Measurements from ENCODE around the gene PIKFYVE. TPM values are rescaled to one million over a fixed set of nuclear protein-coding genes. Genes with fewer than 3 reads are reported as not detected.

Gene PIKFYVE
- polyA plus RNA-seq, 1 donor (not counting 4 experiments of a cell fraction or from before 2014, with no cell fraction given): 18.4 TPM

DNA sequence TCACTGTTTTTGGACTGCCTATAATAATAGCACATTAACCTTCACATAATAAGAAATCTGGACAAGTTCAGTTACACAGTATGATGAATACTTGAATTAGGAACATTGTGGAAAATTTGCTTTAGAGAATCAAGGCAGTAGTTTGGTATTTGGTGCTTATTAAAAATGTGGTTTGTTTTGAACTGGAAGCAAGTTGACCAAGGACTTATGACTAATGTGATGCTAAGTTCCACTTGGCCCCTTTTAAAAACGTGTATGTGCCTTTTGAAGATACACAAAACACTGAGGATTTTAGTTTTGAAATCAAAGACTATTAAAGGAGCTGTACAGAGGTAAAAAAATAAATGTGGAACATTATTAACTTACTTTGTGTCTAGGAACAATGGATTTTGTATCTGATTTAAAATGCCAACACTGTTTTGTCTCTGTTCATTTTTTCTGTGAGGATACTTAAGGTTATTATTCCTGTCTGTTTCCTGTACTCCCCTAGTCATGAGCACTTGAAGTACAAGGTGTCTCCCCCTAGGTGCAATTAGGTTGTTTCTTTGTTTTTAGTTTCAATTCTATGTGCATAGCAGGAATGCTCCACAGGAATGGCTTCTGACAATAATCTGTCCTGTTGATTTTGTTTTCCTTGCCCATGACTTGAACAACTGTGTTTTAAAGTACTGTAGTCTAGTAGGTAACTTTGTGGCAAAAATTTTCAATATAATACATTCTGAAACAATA, 91.0 kb downstream of the PIKFYVE start:
- Histone ChIP-seq H3K9ac (ENCODE audit: control insufficient read depth, extremely low read depth, insufficient read depth, low read length) (no peak overlapping the region), H3K27me3 (ENCODE audit: control insufficient read depth, extremely low read depth, insufficient read depth, low read length) (no peaks in the 10 kb centered on the region), H3K9me1 (ENCODE audit: control insufficient read depth, extremely low read depth, insufficient read depth, low read length) (no peaks in the 10 kb centered on the region), H3K27ac (ENCODE audit: control insufficient read depth, insufficient read depth, low read length) (no peak overlapping the region), H2AFZ (ENCODE audit: control insufficient read depth, low read length) (no peak overlapping the region), H3K36me3 (ENCODE audit: control insufficient read depth in 2 of 2, extremely low read depth in 1 of 2, insufficient read depth in 2 of 2, low read length in 2 of 2) (peaks cover 5 to 6% of the 10 kb centered on the region in 2 experiments), H3K4me1 (ENCODE audit: control insufficient read depth, extremely low read depth, insufficient read depth, low read length) (no peaks in the 10 kb centered on the region), H3K4me3 (ENCODE audit: control insufficient read depth in 2 of 3, extremely low read depth in 1 of 3, insufficient read depth in 2 of 3, low read depth in 1 of 3, low read length in 3 of 3) (no peak overlapping the region), H4K20me1 (ENCODE audit: control insufficient read depth, extremely low read depth, insufficient read depth, low read length) (no peaks in the 10 kb centered on the region), H3K9me3 (ENCODE audit: control insufficient read depth, low read depth, low read length) (no peaks in the 10 kb centered on the region), H3K79me2 (ENCODE audit: control insufficient read depth, insufficient read depth, low read length) (no peaks in the 10 kb centered on the region), H3K4me2 (ENCODE audit: control insufficient read depth, extremely low read depth, insufficient read depth, low read depth, low read length) (no peak overlapping the region)
- dilution Hi-C loops (cut with MboI; ENCODE audit: extremely low pct_ligation_motif_present, low sequenced_read_pairs): no loop called here
- FAIRE-seq (no peak), DNase-seq (ENCODE audit: low read depth, low spot score) (no peak)
- no peak for TF ChIP-seq EZH2 (IDR thresholded peaks at IDR 0.05; ENCODE audit: low read length)
- TF ChIP-seq, protein P1, sequence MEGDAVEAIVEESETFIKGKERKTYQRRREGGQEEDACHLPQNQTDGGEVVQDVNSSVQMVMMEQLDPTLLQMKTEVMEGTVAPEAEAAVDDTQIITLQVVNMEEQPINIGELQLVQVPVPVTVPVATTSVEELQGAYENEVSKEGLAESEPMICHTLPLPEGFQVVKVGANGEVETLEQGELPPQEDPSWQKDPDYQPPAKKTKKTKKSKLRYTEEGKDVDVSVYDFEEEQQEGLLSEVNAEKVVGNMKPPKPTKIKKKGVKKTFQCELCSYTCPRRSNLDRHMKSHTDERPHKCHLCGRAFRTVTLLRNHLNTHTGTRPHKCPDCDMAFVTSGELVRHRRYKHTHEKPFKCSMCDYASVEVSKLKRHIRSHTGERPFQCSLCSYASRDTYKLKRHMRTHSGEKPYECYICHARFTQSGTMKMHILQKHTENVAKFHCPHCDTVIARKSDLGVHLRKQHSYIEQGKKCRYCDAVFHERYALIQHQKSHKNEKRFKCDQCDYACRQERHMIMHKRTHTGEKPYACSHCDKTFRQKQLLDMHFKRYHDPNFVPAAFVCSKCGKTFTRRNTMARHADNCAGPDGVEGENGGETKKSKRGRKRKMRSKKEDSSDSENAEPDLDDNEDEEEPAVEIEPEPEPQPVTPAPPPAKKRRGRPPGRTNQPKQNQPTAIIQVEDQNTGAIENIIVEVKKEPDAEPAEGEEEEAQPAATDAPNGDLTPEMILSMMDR (optimal IDR thresholded peaks at IDR 0.05 in 1 of 3, IDR thresholded peaks at IDR 0.05 in 1 of 3, conservative IDR thresholded peaks at IDR 0.05 in 1 of 3; ENCODE audit: extremely low read depth in 1 of 3, insufficient read depth in 2 of 3, low read length in 3 of 3): no peak

DNA sequence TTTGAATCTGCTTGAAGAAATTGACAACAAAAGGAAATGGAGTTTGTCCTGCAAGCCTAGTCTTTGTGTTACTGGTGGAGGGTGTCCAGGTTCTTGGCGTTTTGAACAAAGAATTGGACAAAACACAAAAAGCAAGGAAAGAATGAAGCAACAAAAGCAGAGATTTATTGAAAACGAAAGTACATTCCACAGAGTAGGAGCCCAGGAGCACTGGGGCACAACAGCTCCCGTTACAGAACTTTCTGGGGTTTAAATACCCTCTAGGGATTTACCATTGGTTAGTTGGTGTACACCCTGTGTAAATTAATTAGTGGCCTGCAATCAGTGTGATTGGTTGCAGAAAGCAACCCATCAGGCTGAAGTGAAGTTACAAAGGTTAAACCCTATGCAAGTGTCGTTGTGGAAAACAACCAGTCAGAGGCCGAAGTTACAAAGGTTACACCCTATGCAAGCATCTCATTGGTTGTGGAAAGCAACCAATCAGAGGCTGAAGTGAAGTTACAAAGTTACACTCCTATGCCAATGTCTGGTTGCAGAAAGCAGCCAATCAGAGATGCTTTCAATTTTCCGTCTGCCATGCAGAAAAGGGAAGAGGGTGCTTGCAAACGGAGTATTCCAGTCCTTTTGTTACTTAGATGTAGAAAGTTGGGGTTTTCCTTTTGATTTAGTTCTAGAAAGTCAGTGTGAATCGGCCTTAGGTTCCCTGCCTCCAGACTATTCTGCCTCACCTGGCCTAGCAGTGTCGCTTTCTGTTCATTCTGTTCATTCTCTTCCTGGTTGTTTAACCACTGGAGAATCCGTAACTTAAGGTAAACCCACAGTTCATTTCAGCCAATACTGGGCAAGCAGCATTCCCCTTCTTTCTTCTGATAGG, 92.9 kb downstream of the PIKFYVE start:
- Histone ChIP-seq H3K36me3 (ENCODE audit: control insufficient read depth in 2 of 2, extremely low read depth in 1 of 2, insufficient read depth in 2 of 2, low read length in 2 of 2) (peaks cover 5 to 6% of the 10 kb centered on the region in 2 experiments), H4K20me1 (ENCODE audit: control insufficient read depth, extremely low read depth, insufficient read depth, low read length) (no peaks in the 10 kb centered on the region), H3K9ac (ENCODE audit: control insufficient read depth, extremely low read depth, insufficient read depth, low read length) (no peak overlapping the region), H2AFZ (ENCODE audit: control insufficient read depth, low read length) (no peak overlapping the region), H3K9me1 (ENCODE audit: control insufficient read depth, extremely low read depth, insufficient read depth, low read length) (no peaks in the 10 kb centered on the region), H3K9me3 (ENCODE audit: control insufficient read depth, low read depth, low read length) (no peaks in the 10 kb centered on the region), H3K4me3 (ENCODE audit: control insufficient read depth in 2 of 3, extremely low read depth in 1 of 3, insufficient read depth in 2 of 3, low read depth in 1 of 3, low read length in 3 of 3) (no peak overlapping the region), H3K4me2 (ENCODE audit: control insufficient read depth, extremely low read depth, insufficient read depth, low read depth, low read length) (no peak overlapping the region), H3K79me2 (ENCODE audit: control insufficient read depth, insufficient read depth, low read length) (no peaks in the 10 kb centered on the region), H3K4me1 (ENCODE audit: control insufficient read depth, extremely low read depth, insufficient read depth, low read length) (peaks cover 4% of the 10 kb centered on the region), H3K27ac (ENCODE audit: control insufficient read depth, insufficient read depth, low read length) (no peak overlapping the region), H3K27me3 (ENCODE audit: control insufficient read depth, extremely low read depth, insufficient read depth, low read length) (no peaks in the 10 kb centered on the region)
- DNase-seq (ENCODE audit: low read depth, low spot score) (no peak), FAIRE-seq (no peak)
- no peak for TF ChIP-seq EZH2 (IDR thresholded peaks at IDR 0.05; ENCODE audit: low read length)
- TF ChIP-seq, protein P1 (optimal IDR thresholded peaks at IDR 0.05 in 1 of 3, IDR thresholded peaks at IDR 0.05 in 1 of 3, conservative IDR thresholded peaks at IDR 0.05 in 1 of 3; ENCODE audit: extremely low read depth in 1 of 3, insufficient read depth in 2 of 3, low read length in 3 of 3): no peak
- dilution Hi-C loops (cut with MboI; ENCODE audit: extremely low pct_ligation_motif_present, low sequenced_read_pairs): no loop called here
